ENCODE results near the gene TPX2.

GRCh38 chr20:31695849-31696804, 43.0 kb upstream of the TPX2 start:
- no peak for TF ChIP-seq CTCF (IDR thresholded peaks at IDR 0.05)
- TF ChIP-seq POLR2A (IDR thresholded peaks at IDR 0.05): no peak
